Measurements from ENCODE around the gene PSMG4.

GRCh38 chr6:3239110-3239830 lies 19.5 kb upstream of the PSMG4 start:
- TF ChIP-seq CTCF (IDR thresholded peaks at IDR 0.05; ENCODE audit: low read depth, low read length): no peak
- TF ChIP-seq POLR2A (IDR thresholded peaks at IDR 0.05; ENCODE audit: extremely low read depth, insufficient read length): no peak

Measured in NB4 (cell line).